ENCODE measurements around the gene RRAS. TPM values are rescaled to one million over a fixed set of nuclear protein-coding genes. Genes with fewer than 3 reads are reported as not detected.

The RRAS gene
- polyA plus RNA-seq, 1 experiment: 64.2 TPM

GRCh38 chr19:49651820-49652550, 12.0 kb upstream of the RRAS start:
- ChIA-PET POLR2A (no interaction called here), CTCF (no interaction called here)
- Histone ChIP-seq H3K27ac (ENCODE audit: low read depth, low read length) (no peak overlapping the region), H3K27me3 (ENCODE audit: control insufficient read depth, insufficient read depth, low read length) (no peaks in the 10 kb centered on the region), H3K9me3 (ENCODE audit: control insufficient read depth, insufficient read depth, low read length) (no peaks in the 10 kb centered on the region; the same call in 1 of the 2 replicates), H3K4me3 (ENCODE audit: low read depth, low read length) (no peak overlapping the region)
- no peak for DNase-seq (ENCODE audit: low read depth, low spot score)
- no peak for TF ChIP-seq CTCF (IDR thresholded peaks at IDR 0.05; ENCODE audit: low read depth, low read length)

GRCh38 chr19:49651029-49651819, 11.3 kb upstream of the RRAS start:
- DNase-seq (ENCODE audit: low read depth, low spot score): no peak
- POLR2A ChIA-PET: no interaction called here
- Histone ChIP-seq H3K9me3 (ENCODE audit: control insufficient read depth, insufficient read depth, low read length) (no peaks in the 10 kb centered on the region; the same call in 1 of the 2 replicates), H3K27me3 (ENCODE audit: control insufficient read depth, insufficient read depth, low read length) (no peaks in the 10 kb centered on the region), H3K27ac (ENCODE audit: low read depth, low read length) (no peak overlapping the region), H3K4me3 (ENCODE audit: low read depth, low read length) (no peak overlapping the region)
- TF ChIP-seq CTCF (IDR thresholded peaks at IDR 0.05; ENCODE audit: low read depth, low read length): no peak
- CTCF ChIA-PET: no interaction called here

DNA sequence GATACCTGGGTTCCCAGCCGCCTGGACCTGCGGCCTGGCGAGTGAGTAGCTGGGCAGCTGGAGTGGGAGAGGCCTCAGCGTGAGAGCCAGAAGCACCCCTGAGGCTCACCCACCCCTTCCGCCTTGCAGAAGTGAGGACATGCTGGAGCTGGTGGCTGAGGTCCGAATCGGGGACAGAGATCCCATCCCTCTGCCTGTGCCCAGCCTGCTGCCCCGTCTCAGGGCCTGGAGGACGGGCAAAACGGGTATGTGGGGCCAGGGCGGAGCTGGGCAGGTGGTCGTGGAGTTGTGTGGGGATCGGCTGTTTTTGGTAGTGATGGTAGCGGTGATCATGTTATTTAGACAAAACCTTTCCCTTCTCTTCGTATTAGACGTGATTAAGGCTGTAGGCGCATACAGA, 6.6 kb upstream of the RRAS start:
- TF ChIP-seq CTCF (IDR thresholded peaks at IDR 0.05; ENCODE audit: low read depth, low read length): no peak
- DNase-seq (ENCODE audit: low read depth, low spot score): no peak
- Histone ChIP-seq H3K27ac (ENCODE audit: low read depth, low read length) (no peak overlapping the region), H3K9me3 (ENCODE audit: control insufficient read depth, insufficient read depth, low read length) (no peaks in the 10 kb centered on the region; the same call in 1 of the 2 replicates), H3K4me3 (ENCODE audit: low read depth, low read length) (no peak overlapping the region), H3K27me3 (ENCODE audit: control insufficient read depth, insufficient read depth, low read length) (no peaks in the 10 kb centered on the region)
- ChIA-PET POLR2A (no interaction called here), CTCF (no interaction called here)

- H3K27ac ChIP-seq (ENCODE audit: low read depth, low read length): no peak overlapping the region
- no peak overlapping the region for H3K4me3 ChIP-seq (ENCODE audit: low read depth, low read length)
- DNase-seq (ENCODE audit: low read depth, low spot score): no peak
- no peak for TF ChIP-seq CTCF (IDR thresholded peaks at IDR 0.05; ENCODE audit: low read depth, low read length)
- no peaks in the 10 kb centered on the region; the same call in 1 of the 2 replicates for H3K9me3 ChIP-seq (ENCODE audit: control insufficient read depth, insufficient read depth, low read length)
- ChIA-PET CTCF (no interaction called here), POLR2A (no interaction called here)
- H3K27me3 ChIP-seq (ENCODE audit: control insufficient read depth, insufficient read depth, low read length): no peaks in the 10 kb centered on the region
Observed at GRCh38 chr19:49645995-49646394, 6.1 kb upstream of the RRAS start.

DNA sequence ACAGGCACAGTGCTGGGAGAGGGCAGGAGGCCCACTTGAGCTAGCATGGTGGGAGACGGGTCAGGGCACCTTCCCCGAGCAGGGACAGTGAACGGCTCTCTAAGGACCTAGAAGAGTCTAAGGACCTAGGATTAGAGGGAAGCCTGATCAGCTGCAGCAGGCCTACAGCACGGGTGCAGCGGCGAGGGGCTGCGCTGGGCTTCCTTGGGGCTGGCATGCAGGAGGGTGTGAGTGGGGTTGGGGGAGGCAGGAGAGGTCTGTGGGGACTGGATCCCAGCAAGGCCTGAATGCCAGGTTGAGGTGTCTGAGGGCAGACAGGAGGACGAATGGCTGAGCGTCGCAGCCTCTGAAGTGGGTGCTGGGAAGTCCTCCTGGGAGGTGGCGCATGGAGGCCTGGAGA, 5.6 kb upstream of the RRAS start:
- Histone ChIP-seq H3K27me3 (ENCODE audit: control insufficient read depth, insufficient read depth, low read length) (no peaks in the 10 kb centered on the region), H3K27ac (ENCODE audit: low read depth, low read length) (no peak overlapping the region), H3K9me3 (ENCODE audit: control insufficient read depth, insufficient read depth, low read length) (no peaks in the 10 kb centered on the region), H3K4me3 (ENCODE audit: low read depth, low read length) (no peak overlapping the region)
- TF ChIP-seq CTCF (IDR thresholded peaks at IDR 0.05; ENCODE audit: low read depth, low read length): no peak
- POLR2A ChIA-PET: no interaction called here
- DNase-seq (ENCODE audit: low read depth, low spot score): no peak
- CTCF ChIA-PET: no interaction called here

All from AG04450 (cell line).